GM19452 (cell line): ENCODE measurements around the gene ERF.

Experiments used
- ATAC-seq: cut with Tn5 transposase; IDR thresholded peaks from one replicate; pipeline ENCODE4 v1.9.1; 2021; ENCODE audit not compliant: unreplicated experiment

The ERF gene

DNA sequence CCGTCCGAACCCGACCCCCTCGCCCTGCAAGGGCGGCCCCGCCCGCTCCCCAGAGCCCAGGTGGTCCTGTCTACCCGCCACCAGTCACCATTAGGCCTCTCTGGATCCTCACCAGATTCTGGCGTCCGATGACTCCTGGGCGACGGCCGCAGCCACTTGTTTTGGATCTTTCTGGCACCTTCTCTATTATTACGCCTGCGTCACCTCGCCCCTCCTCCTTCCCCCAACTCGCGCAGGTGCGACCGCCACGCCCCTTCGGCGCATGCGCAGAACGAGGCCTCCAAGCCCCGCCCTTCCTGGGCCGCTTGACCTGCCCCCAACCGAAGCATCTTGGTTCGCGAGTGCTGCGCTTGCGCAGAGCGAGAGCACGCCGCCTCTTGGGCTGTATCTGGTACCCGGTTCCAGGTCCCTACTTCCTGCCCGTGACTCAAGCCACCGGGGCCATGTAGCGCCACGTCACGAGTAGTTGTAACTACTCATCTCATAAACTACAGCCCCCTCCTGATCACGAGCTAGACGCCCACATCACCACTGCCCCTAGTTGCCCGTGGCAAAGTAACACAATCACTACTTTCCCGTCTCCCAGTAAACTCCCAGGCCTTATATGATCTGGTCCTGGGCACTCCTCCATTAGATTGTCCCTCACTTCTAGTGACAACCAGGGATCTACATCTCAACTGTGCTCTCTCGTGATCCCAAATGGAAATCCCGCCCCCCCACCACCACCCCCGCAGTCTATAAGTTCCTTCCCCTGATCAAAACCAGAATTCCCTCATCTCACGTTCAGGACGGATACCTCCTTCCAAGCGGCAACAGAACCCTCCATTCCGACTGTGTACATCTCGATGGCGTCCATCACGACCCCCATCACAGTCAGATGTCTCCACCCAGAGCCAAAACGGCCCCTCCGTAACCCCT, 37.1 kb downstream of the ERF start, which contains the start of gene DEDD2:
Gene DEDD2, minus strand, starts transcription at position 158 of the 918 bp plus-strand sequence. CDS start 670 bp downstream, outside the sequence.
- peak; percentile 68 for ATAC-seq

DNA sequence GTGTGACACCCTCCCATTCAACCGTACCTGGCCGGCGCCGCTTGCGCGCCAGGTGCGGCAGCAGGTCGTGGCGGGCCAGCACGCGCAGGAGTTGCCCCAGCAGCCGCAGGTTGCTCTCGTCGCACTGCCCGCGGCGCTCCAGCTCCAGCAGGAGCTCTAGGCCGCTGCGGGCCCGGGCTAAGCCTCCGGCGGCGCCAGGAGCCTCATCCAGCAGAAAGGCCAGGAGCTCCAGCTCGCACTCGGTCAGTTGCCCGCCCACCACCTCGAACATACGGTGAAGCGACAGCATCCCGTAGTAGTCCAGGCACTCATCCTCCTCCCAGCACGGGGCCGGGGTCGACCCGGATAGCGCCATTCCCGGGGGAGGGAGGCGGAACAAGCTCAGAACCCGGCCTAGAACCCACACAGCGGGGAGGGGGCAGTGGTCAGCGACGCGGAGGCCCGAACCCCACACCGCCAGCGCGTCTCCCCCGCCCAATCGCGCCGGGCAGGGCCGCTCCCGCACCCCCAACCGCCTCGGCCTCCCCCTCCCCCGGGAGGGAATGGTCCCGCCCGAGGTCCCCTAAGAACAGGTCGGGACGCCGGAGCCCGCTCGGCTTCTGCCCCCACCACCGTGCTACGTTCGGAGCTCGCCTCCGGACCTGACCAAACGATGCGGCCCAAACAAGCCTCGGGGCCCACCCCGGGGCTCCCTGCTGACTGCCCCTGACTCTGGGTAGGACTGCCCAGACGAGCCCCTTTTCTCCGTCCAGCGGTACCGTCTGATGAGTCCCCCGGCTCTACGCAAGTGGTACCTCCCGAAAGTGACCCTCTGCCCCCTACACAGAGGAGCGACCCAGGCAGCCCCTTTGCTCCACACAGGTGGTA, 38.0 kb downstream of the ERF start:
- peak; percentile 11 for ATAC-seq

DNA sequence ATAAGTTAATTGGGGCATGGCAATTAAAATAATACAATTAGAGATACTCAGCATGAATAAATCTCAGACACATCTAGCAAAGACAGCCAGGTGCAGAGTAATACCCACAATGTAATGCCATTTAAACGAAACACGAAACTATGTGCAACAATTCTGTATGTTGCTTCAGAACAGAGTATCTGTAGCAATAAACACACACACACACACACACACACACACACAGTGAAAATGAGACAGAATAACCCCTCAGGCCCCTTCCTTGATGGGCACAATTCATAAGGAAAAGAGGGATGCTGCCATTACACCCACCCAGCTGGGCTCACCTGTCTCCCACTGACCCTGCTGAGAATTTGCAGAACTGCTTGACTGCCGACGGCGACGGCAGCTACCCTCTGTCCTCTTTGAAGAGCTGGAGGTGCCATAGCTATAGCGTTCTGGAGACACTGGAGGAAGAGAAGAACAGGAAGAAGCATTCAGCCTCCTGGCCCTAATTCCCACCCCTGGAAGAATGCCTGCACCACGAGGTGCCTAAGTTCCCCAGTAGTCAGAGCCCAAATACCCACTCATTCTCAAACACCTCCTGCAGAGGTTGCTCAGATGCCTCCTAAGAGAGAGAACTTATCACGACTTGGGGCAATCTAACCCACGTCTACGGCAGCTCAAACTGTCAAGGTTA, 40.0 kb downstream of the ERF start:
- no peak for ATAC-seq

DNA sequence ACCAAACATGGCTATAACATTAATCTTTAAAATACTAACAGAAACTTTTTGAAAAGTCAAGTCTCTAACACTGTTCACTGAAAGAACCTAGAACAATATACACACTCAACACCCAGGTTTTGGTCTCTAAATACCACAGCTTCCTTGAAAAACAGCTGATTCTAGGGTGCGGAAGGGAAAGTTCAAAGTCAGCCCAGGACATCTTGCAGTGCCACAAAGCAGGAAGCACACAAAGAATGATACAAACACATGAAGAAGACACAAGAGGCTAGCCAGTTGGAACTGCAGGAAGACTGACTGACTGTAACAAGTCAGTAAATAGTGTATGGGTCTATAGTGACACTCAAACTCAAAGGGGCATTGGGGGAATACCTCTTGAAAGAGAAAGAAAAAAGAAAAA, 42.0 kb downstream of the ERF start:
- ATAC-seq: no peak

DNA sequence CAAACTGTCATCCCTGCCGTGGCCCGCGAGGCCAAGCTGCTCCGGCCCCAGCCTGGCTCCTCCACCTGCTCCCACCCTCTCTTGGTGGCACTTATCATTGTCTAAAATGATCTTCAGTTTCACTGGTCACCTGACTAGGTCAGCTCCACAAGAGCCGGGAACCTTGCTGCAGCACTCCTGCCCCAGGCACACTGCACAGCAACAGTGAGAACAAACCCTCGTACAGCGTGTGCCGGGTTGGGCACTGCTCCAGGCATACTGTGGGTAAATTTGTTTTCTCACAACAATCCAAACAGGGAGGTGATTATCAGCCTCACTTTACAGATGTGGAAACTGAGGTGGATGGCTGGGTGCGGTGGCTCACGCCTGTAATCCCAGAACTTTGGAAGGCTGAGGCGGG, 46.3 kb downstream of the ERF start:
- ATAC-seq: no peak

DNA sequence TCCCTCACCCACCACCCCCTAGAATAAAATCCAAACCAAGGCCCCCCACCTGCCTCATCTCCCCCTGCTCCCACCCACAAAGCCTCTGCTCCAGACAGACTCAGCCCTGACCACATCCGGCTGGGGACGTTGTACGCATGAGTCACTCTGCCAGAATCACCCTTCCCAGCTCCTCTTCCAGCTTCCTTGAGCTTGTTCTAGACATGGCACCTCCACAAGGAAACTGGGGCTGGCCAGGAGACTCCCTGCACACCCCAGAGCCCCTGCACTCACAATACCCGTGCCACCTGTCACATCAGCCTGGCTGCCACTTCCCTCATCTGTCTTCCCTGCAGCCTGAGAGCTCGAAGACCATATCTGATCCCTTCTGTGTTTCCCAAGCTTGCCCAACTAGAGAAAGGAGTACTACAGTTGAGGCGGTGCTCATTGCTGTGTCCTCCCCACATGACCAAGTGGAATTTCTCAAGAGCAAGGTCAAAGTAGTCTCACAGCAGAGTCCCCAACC, 47.1 kb downstream of the ERF start:
- no peak for ATAC-seq

DNA sequence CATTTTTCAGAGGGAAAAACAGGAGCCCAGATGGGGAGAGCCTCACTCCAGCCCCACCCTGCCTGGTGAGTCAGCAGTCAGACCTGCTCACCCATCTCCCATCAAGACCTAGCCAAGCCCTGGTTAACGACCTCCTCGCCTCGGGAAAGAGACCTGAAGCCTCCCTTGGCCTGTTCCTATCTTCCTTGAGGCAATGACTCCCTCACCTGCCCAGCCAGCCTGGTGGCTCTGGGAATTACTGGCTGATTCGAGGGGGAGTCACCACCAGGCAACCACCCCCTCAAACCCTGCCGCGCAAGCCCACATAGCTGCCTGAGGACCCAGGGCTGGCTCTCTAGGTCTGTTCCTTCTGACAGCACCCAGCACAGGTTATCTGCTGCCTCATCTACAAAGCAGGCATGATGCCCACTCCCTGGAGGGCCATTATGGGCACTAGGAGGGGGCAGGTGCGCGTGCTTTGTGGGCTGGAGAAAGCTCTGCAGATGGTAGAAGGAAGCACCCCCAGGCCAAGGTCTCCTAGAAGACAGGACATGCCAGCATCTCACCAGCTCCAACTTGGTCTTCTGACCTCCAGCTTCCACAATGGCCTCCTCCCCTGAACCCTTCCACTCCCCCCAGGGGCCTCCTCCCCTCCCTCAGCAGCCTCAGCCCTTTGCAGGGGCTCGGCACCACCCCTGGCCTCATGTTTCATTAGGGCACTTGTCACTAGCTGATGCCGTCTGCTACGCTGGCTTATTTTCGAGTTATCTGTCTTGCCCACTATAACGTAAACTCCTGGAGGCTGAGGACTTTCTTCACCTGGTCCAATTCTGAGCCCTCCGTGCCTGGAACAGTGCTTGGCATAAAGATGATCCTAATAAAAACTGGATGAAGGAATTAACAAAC, 47.8 kb downstream of the ERF start:
- no peak for ATAC-seq

DNA sequence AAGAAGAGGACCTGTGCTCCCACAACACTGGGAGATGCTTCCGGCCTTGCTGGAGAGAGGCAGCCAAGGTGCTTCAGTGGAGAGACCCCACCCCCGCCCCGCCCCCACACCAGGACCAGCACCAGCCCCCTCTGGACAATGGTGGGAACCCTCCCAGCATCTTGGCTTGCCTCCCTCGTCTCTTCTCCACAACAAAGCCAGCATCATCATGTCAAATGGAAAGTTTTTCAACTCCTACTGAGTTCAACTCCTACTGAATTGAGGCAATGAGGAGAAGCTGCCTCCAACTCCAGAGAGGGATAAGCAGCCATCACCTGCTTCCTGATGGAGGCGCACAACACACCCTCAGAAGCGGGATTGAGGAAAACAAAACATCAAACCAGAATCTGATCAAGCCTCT, 50.3 kb downstream of the ERF start:
- ATAC-seq: no peak

DNA sequence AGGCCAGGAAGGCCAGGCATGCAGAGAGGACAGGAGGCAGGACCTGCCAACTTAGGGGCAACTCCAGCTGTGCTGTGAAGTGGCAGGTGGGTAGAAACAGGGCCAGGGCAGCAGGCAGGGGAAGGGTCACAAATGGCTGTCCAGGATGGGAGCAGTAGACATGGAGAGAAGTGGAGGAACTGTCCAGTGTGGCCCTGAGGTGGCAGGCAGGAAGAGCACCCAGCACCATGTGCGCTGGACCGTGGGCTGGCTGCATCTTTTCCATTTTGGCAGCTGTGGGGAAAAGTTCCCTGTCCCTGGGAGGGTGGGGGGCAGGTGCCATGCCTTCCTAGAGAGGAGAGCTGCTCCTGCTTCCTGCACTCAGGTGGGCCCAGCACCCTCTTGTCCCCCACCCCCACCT, 51.2 kb downstream of the ERF start:
- no peak for ATAC-seq

DNA sequence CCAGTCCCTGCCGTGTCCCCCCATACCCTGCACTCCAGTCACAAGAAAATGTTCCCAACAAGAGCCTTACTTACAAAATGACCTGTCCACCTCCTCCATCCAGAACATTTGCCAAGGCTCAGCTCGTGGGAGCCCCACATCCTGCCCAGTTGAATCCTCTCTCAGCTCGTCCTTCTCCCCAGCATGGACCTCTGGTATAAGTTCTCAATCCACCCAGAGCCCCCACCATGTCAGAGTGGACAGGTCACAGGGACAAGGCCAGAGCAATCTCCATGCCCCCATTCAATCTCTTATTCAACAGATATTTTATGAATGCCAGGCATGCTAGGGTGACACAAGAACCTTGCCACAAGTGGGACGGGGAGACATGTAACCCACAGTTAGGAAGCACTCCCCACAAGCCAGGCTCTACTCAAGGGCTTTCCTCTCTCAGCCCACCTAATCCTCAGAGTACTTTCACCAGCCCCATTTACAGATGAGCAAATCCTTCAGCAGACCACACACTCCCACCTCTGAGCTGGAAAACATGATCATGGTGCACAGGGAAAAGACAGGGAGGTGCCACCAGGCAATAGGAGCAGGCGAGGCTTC, 52.5 kb downstream of the ERF start:
- ATAC-seq: no peak

DNA sequence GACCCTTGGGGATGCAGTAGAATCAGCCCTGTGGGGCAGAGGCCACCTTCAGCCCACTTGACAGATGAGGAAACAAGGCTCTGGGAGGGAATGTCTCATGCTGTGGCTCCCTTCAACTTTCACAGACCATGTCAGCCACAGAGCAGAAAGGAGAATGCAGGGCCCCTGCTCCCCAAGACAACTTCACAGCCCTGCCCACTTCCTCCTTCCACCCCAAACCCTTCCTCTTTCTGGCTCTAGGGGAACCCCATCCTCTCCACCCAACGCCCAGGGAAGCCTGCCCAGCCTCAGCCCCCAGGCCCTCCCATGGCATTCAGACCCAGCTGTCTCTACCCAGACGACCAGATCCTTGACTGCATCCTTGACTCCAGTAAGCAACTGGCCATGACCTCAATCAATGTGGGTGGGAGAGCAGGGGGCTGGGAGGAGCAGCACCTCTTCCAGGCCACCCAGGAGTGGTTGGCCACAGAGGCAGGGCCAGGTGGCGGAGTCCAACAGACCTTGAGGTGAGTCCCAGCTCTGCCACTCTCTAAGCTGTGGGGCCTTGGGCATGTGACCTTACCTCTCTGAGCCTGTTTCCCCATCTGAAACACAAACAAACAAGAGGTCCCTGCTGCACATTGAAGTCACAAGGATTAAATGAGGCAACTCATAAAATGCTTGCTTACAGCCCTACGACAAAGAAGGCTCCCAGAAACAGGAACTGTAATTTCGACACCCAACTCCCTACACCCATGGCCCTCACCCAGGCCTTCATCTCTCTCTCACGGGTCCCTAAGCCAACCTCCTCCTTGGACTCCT, 53.2 kb downstream of the ERF start:
- no peak for ATAC-seq

DNA sequence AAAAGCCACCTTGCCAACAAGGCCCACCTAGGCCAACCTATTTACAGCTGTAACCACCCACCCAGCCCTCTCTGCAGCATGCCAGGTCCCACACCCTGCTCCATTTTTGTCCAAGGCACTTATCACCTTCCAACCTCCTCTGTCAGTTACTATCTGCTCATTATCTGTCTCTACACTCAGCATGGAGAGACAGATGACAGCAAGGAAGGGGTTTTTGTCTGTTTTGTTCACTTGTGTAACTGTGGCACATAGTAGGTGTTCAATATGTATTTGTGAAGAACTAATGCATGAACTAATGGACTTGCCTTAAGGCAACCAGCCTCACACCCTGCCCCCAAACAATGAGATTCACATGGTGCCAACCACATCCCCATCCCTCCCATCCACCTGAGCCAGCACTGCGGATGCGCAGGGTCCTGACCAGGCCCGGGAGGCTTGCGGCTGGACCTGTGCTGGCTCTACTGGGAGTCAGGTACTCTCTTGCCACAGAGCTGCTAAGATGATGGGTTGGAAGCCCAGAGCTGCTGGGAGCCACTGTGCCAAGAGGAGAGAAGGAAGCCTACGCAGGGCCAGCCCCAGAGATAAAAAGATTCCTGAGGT, 54.7 kb downstream of the ERF start:
- ATAC-seq: no peak

DNA sequence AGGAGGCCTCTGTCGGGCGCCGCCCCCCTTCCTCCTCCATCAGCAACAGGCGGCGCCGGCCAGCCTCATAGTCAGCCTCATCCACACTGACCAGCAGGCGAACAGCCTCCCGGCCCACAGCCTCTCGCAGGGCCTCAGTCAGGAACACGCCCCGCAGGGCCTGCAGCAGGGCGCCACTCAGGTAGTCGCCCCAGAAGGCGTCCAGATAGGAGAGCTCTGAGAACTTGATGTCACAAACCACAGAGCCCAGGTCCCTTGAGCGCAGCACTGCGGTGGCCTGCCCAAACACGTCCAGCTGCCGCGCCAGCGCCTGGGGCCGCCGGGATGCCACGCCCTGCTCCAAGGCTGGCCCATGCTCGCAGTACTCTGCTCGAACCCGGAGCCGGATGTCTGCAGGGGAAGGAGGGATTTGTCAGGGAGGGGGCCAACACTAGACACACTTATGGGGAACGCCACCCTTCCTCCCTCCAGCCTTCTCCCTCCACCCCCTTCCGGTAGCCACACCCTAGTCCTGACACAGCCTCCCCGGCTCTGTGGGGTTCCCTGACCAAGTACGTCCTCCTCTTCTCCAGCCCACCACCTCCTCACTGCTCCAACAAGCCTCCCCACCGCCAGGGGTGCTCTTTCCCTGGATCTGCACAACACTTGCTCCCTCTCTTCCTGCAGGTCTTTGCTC, 55.4 kb downstream of the ERF start:
- peak; percentile 45 for ATAC-seq

DNA sequence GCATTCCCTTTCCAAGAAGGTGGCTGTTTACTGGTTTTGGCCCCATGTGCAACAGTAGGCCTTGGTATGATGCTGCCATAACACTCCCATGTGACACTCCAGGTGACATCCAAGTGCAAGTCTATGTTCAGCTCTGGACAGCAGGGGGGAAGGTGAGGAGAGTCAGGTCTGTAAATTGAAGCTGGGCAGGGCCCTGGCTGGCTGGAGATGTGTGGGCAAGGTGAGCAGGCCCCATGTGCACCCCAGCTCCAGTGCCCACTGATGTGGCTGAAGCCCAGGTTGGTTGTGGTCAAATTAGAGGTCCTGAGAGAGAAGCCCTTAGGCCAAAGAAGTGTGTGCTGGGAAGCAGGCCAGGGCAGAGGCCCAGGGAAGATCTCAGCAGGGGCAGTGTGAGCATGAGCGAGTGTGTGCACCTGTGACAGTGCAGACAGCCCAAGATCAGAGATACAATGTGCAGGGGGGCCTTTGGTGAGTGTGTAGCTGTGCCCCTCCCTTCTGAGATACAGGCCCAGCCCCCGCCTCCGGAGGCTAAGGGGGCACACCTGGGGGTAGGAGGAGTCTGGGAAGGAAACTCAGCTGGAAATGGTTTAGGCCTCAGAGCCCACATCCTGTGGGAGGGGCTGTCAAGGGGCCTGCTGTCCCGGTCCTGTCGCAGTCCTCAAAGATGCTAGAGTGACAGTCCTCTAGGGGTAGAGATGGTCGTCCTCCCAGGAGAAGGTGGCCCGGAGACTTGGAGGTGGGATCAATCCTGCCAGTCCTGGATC, 56.1 kb downstream of the ERF start:
- peak; percentile 53 for ATAC-seq
